BE2C (cell line): ENCODE data around the gene CDCA7.

Source experiments
- DNase-seq: peaks from one replicate; pipeline ENCODE4 v3.0.0-alpha.2; 2020
- H3K27me3 ChIP-seq: fragments of 250-450 bp; sonication (Bioruptor Pico); 2 replicates; pipeline ENCODE4 v1.5.1; 2020; ENCODE audit warnings: mild to moderate bottlenecking
- H3K36me3 ChIP-seq: fragments of 250-450 bp; sonication (Bioruptor Pico); 2 replicates; pipeline ENCODE4 v1.5.1; 2020; ENCODE audit warnings: mild to moderate bottlenecking
- H3K4me1 ChIP-seq: fragments of 250-450 bp; sonication (Bioruptor Pico); 2 replicates; pipeline ENCODE4 v1.5.1; 2020
- H3K4me3 ChIP-seq: 2 replicates; pipeline ENCODE4 v1.5.1; 2011; ENCODE audit warnings: low read depth, low read length
- H3K9me3 ChIP-seq: fragments of 250-450 bp; sonication (Bioruptor Pico); 2 replicates; pipeline ENCODE4 v1.5.1; 2020
- TF ChIP-seq, protein P1 (sequence below): IDR thresholded peaks from 2 replicates; pipeline ENCODE4 v1.5.1; 2012; ENCODE audit warnings: mild to moderate bottlenecking, low read depth, low read length

The CDCA7 gene

DNA sequence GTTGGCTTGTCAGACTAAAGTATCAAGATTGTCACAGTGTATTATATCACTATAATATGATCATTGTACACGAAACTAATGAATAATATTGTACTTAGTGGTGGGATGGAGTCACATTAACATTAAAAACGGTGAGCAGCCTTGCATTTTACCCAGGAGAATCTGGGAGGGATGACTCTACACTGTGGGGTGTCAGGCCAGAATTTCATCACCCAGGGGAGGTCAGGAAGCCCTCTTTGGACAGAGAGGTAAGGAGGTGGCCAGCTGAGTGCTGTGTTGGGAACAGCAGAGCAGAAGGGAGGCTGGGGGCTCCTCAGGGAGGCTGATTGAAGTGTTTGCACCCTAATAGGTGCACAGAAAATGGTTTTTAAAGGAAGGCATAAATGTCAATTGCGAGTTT, 33.0 kb downstream of the CDCA7 start:
- no peaks in the 10 kb centered on the region for H3K36me3 ChIP-seq
- H3K27me3 ChIP-seq: no peaks in the 10 kb centered on the region
- no peaks in the 10 kb centered on the region for H3K9me3 ChIP-seq
- H3K4me1 ChIP-seq: no peaks in the 10 kb centered on the region
- no peak overlapping the region for H3K4me3 ChIP-seq
- no peak for DNase-seq
- TF ChIP-seq, protein P1, sequence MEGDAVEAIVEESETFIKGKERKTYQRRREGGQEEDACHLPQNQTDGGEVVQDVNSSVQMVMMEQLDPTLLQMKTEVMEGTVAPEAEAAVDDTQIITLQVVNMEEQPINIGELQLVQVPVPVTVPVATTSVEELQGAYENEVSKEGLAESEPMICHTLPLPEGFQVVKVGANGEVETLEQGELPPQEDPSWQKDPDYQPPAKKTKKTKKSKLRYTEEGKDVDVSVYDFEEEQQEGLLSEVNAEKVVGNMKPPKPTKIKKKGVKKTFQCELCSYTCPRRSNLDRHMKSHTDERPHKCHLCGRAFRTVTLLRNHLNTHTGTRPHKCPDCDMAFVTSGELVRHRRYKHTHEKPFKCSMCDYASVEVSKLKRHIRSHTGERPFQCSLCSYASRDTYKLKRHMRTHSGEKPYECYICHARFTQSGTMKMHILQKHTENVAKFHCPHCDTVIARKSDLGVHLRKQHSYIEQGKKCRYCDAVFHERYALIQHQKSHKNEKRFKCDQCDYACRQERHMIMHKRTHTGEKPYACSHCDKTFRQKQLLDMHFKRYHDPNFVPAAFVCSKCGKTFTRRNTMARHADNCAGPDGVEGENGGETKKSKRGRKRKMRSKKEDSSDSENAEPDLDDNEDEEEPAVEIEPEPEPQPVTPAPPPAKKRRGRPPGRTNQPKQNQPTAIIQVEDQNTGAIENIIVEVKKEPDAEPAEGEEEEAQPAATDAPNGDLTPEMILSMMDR: no peak

DNA sequence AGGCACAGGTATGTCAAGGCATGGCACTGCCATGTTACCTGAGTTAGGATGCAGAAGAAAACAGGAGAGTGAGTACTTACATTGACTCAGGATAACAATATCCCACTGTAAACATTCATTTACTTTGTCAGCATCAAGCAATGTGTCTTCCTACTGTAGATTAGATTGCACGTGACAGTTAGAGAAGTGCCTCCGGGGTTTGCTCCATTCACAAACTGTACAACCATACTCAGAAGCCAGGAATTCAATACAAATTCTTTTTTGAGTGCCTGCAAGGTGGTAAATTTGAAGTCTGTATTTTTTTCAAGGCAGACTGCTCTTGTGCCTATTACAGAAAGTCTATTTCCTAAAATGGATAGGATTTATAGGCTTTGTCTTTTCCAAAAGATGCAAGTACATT, 34.1 kb downstream of the CDCA7 start:
- no peak for DNase-seq
- Histone ChIP-seq H3K27me3 (no peaks in the 10 kb centered on the region), H3K9me3 (no peaks in the 10 kb centered on the region), H3K4me3 (no peak overlapping the region), H3K36me3 (no peaks in the 10 kb centered on the region), H3K4me1 (no peaks in the 10 kb centered on the region)
- TF ChIP-seq, protein P1: no peak

DNA sequence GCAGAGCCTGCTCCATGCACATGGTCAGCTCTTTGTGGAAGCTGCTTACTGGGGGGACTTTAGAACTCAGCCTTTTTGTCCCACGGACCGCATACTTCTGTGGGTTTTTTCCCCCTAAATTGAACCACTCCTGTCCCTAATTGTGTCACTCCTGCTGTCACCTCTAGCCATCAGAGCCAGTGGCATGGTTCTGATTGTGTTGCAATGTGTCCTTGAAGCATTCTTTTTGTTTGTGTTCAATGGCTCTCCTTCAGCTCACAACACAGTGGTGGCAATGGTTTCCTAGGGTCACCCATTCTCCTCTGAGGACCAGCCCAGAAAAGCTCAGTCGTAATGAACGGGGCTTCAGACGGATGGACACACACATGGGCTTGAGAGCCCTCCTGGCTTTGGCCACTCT, 35.4 kb downstream of the CDCA7 start:
- Histone ChIP-seq H3K9me3 (no peaks in the 10 kb centered on the region), H3K27me3 (no peaks in the 10 kb centered on the region), H3K36me3 (no peaks in the 10 kb centered on the region), H3K4me1 (no peaks in the 10 kb centered on the region), H3K4me3 (no peak overlapping the region)
- DNase-seq: no peak
- TF ChIP-seq, protein P1: no peak

DNA sequence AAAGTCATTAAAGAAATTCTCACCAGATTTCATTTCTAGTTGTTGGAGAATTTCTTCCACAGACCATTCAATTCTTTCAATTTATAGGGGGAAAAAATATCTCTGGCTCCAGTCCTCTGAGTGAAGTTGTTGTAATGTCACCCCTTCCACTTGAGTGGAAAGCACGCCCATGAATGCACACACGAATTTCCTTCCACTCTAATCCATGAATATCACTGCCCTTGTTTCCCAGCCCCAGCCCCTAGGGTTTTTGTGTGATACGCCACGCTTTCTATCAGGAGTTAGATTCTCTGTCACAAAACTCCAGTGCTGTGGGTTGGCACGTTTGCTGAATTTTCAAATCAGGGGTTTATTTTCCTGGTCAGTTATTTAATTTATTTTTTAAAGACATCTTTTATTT, 38.1 kb downstream of the CDCA7 start:
- Histone ChIP-seq H3K36me3 (no peaks in the 10 kb centered on the region), H3K27me3 (no peaks in the 10 kb centered on the region), H3K4me3 (no peak overlapping the region), H3K9me3 (no peaks in the 10 kb centered on the region), H3K4me1 (no peaks in the 10 kb centered on the region)
- TF ChIP-seq, protein P1: no peak
- no peak for DNase-seq

DNA sequence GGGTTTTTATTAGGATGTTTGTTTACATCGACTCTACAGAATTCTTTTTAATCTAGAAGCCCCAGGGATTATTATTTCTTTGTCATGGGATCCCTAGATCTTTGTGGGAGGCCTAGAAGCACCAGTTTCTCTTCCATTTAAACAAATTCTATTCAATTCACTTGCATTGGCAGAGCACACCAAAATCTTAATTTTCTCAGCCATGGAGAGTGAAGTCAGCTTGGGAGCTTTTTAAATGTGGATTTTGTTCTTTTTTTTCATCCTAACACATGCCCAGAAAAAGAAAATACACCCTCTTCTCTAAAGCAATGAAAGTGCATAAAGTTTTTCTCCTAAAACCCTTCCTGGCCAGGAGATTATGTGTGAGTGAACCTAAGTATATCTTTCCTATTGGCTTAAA, 38.5 kb downstream of the CDCA7 start:
- Histone ChIP-seq H3K27me3 (no peaks in the 10 kb centered on the region), H3K36me3 (no peaks in the 10 kb centered on the region), H3K4me3 (no peak overlapping the region), H3K9me3 (no peaks in the 10 kb centered on the region), H3K4me1 (no peaks in the 10 kb centered on the region)
- TF ChIP-seq, protein P1: no peak
- no peak for DNase-seq

DNA sequence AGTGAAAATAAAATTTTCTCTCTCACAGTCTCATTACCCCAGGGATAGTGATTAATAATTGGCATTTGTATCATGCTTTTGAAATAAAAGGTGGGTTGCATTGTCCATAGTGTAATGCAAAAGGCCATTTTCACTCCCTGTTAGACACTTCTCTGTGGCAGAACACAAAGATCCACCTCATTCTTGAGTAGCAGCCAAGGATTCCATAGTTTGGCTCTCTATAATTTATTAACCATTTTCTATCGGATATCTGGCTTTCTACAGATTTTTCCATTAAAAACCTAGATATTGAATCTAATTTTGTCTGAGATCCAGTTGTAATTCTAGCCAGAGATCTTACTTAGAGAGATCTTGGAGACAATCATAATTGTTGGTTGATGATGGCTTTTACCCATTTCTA, 39.0 kb downstream of the CDCA7 start:
- TF ChIP-seq, protein P1: no peak
- Histone ChIP-seq H3K9me3 (no peaks in the 10 kb centered on the region), H3K27me3 (no peaks in the 10 kb centered on the region), H3K4me1 (no peaks in the 10 kb centered on the region), H3K4me3 (no peak overlapping the region), H3K36me3 (no peaks in the 10 kb centered on the region)
- no peak for DNase-seq
